GM03348 (cell line): Measurements from ENCODE around the gene PLA2G4B.

Experiments used
- DNase-seq: peaks from one replicate; pipeline ENCODE4 v3.0.0; 2012; ENCODE audit warnings: low spot score

Gene PLA2G4B

GRCh38 chr15:41849861-41850260, 11.2 kb downstream of the PLA2G4B start:
- DNase-seq: no peak

- DNase-seq: no peak
These were observed 12.0 kb downstream of the PLA2G4B start for GRCh38 chr15:41850482-41851166.

GRCh38 chr15:41851167-41851523, 12.5 kb downstream of the PLA2G4B start:
- no peak for DNase-seq

GRCh38 chr15:41851755-41852370, 13.2 kb downstream of the PLA2G4B start:
- DNase-seq: no peak

GRCh38 chr15:41852736-41853590, 14.3 kb downstream of the PLA2G4B start:
- no peak for DNase-seq

- DNase-seq: no peak
These were observed 15.2 kb downstream of the PLA2G4B start for GRCh38 chr15:41853831-41854230.

GRCh38 chr15:41854443-41854842, 15.8 kb downstream of the PLA2G4B start:
- DNase-seq: no peak

- no peak for DNase-seq
These were observed 16.8 kb downstream of the PLA2G4B start for GRCh38 chr15:41855261-41855961.

GRCh38 chr15:41856262-41856661, 17.6 kb downstream of the PLA2G4B start:
- no peak for DNase-seq

GRCh38 chr15:41856716-41857115, 18.1 kb downstream of the PLA2G4B start:
- no peak for DNase-seq

- DNase-seq: no peak
These were observed 18.7 kb downstream of the PLA2G4B start for GRCh38 chr15:41857316-41857715.

GRCh38 chr15:41858756-41859155, 20.1 kb downstream of the PLA2G4B start:
- no peak for DNase-seq

- no peak for DNase-seq
These were observed 21.6 kb downstream of the PLA2G4B start for GRCh38 chr15:41860049-41860828.

GRCh38 chr15:41861736-41862356, 23.2 kb downstream of the PLA2G4B start:
- no peak for DNase-seq

- no peak for DNase-seq
These were observed 24.0 kb downstream of the PLA2G4B start for GRCh38 chr15:41862515-41863116.

- no peak for DNase-seq
These were observed 26.9 kb downstream of the PLA2G4B start for GRCh38 chr15:41865490-41866055.

- no peak for DNase-seq
These were observed 27.6 kb downstream of the PLA2G4B start for GRCh38 chr15:41866263-41866703.

GRCh38 chr15:41866872-41867579, 28.4 kb downstream of the PLA2G4B start:
- no peak for DNase-seq

GRCh38 chr15:41868321-41868720, 29.7 kb downstream of the PLA2G4B start:
- DNase-seq: no peak
